A673 (cell line): Measurements from ENCODE around the gene CIDEA. TPM values are rescaled to one million over a fixed set of nuclear protein-coding genes. Genes with fewer than 3 reads are reported as not detected.
"Not testable (repeated sequence)": the region's sequence is repeated elsewhere in the genome, so short reads cannot be mapped to it uniquely, and the experiment has no call there.

Source experiments
- BruUV-seq: library from RNA; stranded (reverse); fragments of 400-500 nt; replicated peaks from 2 replicates; lab custom pipeline; 2021; lab: Mats Ljungman, UMichigan
- CTCF ChIA-PET: fragments of 300-600 bp; sonication (Branson Sonifier 250); formaldehyde crosslinking; loops from one replicate; lab custom pipeline; 2022; ENCODE audit warnings: antibody characterized with exemption; lab: Charles Lee
- POLR2A ChIA-PET: fragments of 300-600 bp; sonication (Branson Sonifier 250); formaldehyde crosslinking; loops from one replicate; lab custom pipeline; 2022; ENCODE audit warnings: antibody characterized with exemption; ENCODE audit not compliant: low non-redundant PET; lab: Charles Lee
- DNase-seq: peaks from one replicate; pipeline ENCODE4 v3.0.0-alpha.2; 2015; ENCODE audit warnings: low spot score
- H3K27ac ChIP-seq: fragments of 200-600 bp; sonication (generic); 2 replicates; pipeline ENCODE4 v1.5.1; 2016; ENCODE audit warnings: mixed run types, low read depth, mild to moderate bottlenecking, mixed read lengths, antibody characterized with exemption, low read length; ENCODE audit not compliant: poor library complexity, severe bottlenecking
- H3K27me3 ChIP-seq: fragments of 200-600 bp; sonication (generic); replicated peaks from 2 replicates; pipeline ENCODE4 v1.6.1; 2017; ENCODE audit warnings: mixed run types, low read depth, mild to moderate bottlenecking, mixed read lengths, antibody characterized with exemption, low read length; ENCODE audit not compliant: insufficient read depth, poor library complexity
- H3K36me3 ChIP-seq: fragments of 200-600 bp; sonication (generic); 2 replicates; pipeline ENCODE4 v1.6.1; 2016; ENCODE audit warnings: mixed run types, mild to moderate bottlenecking, mixed read lengths, antibody characterized with exemption, low read length; ENCODE audit not compliant: insufficient read depth, poor library complexity, severe bottlenecking
- H3K4me1 ChIP-seq: fragments of 200-600 bp; sonication (generic); 2 replicates; pipeline ENCODE4 v1.6.1; 2017; ENCODE audit warnings: mixed run types, mild to moderate bottlenecking, mixed read lengths, antibody characterized with exemption, low read length; ENCODE audit not compliant: insufficient read depth, poor library complexity, severe bottlenecking
- H3K4me3 ChIP-seq: fragments of 200-600 bp; sonication (generic); 2 replicates; pipeline ENCODE4 v1.5.1; 2016; ENCODE audit warnings: low read depth, mixed run types, mild to moderate bottlenecking, mixed read lengths, low read length; ENCODE audit not compliant: poor library complexity, severe bottlenecking
- H3K9me3 ChIP-seq: fragments of 200-600 bp; sonication (generic); 2 replicates; pipeline ENCODE4 v1.6.1; 2016; ENCODE audit warnings: mixed run types, low read depth, mild to moderate bottlenecking, mixed read lengths, antibody characterized with exemption, low read length; ENCODE audit not compliant: poor library complexity, severe bottlenecking
- EZH2 ChIP-seq: fragments of 200-600 bp; sonication (generic); IDR thresholded peaks from 2 replicates; pipeline ENCODE4 v1.6.1; 2017; ENCODE audit warnings: borderline replicate concordance, low read depth, mild to moderate bottlenecking, mixed read lengths, antibody characterized with exemption, low read length; ENCODE audit not compliant: poor library complexity, severe bottlenecking
- intact Hi-C: fragments of 100-400 bp; cut with micrococcal nuclease; formaldehyde crosslinking; loops from one replicate; pipeline ENCODE4 v1.10.0; 2022; ENCODE audit not compliant: unreplicated experiment
- total RNA-seq: library from RNA; stranded (reverse); gene quantifications from 2 replicates; pipeline ENCODE4 v1.2.3, GENCODE V29; 2021
- TF ChIP-seq, protein P1 (sequence below): fragments of 300-800, 200-600 bp; sonication (generic); conservative IDR thresholded peaks from 2 replicates; pipeline ENCODE4 v1.5.1; 2017; ENCODE audit warnings: low read depth, mild to moderate bottlenecking, antibody characterized with exemption, low read length, moderate library complexity, mixed read lengths

The CIDEA gene
- total RNA-seq, 1 experiment from 2014 or later: not detected

DNA sequence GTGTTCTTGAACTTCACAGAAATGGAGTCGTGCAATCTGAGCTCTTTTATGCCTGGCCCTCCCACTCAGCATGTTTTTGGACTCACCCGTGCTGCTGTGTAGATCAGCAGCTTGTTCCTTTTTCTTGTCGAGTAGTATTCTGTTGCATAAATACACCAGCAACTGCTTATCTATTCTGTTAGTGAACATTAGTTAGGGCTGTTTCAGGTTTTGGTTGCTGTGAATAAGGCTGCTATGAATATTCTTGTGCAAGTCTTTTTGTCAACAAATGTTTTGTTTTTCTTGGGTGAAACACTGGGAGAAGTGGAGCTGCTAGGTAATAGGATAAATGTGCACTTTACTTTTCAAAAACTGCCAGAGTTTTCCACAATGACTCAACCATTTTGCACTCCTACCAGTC, 15.3 kb upstream of the CIDEA start:
- Histone ChIP-seq H3K4me3 (no peak overlapping the region), H3K27ac (no peak overlapping the region), H3K27me3 (peaks cover 13% of the 10 kb centered on the region), H3K36me3 (no peaks in the 10 kb centered on the region), H3K9me3 (no peaks in the 10 kb centered on the region), H3K4me1 (no peaks in the 10 kb centered on the region)
- CTCF ChIA-PET: interaction anchor here (1.1 kb wide), 1 partner anchor 170 kb away, joined by 3 read pairs; no protein-coding TSS in a partner anchor
- POLR2A ChIA-PET: no interaction called here
- intact Hi-C loops: loop anchor here (5.0 to 10.0 kb wide), 2 partner anchors 504 to 582 kb away; no protein-coding TSS in a partner anchor
- TF ChIP-seq EZH2: no peak
- TF ChIP-seq, protein P1, sequence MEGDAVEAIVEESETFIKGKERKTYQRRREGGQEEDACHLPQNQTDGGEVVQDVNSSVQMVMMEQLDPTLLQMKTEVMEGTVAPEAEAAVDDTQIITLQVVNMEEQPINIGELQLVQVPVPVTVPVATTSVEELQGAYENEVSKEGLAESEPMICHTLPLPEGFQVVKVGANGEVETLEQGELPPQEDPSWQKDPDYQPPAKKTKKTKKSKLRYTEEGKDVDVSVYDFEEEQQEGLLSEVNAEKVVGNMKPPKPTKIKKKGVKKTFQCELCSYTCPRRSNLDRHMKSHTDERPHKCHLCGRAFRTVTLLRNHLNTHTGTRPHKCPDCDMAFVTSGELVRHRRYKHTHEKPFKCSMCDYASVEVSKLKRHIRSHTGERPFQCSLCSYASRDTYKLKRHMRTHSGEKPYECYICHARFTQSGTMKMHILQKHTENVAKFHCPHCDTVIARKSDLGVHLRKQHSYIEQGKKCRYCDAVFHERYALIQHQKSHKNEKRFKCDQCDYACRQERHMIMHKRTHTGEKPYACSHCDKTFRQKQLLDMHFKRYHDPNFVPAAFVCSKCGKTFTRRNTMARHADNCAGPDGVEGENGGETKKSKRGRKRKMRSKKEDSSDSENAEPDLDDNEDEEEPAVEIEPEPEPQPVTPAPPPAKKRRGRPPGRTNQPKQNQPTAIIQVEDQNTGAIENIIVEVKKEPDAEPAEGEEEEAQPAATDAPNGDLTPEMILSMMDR: no peak
- no TSS peak for BruUV-seq
- no peak for DNase-seq

DNA sequence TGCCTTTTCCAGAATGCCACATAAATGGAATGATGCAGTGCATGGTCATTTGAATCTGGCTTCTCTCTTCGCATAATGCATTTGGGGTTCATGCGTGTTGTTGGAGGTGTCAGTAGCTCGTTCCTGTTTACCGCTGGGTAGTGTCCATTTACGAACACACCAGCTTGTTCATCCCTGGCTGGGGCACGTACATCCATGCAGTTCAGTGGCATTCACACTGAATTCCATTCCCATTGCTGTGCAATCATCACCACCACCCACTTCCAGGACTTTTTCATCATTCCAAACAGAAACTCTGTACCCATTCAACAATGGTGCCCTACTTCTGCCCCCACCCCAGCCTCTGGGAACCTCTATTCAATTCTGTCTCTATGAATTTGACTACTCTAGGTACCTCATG, 14.7 kb upstream of the CIDEA start:
- no TSS peak for BruUV-seq
- TF ChIP-seq, protein P1: no peak
- no peak for TF ChIP-seq EZH2
- peaks cover 13% of the 10 kb centered on the region for H3K27me3 ChIP-seq
- H3K36me3 ChIP-seq: no peaks in the 10 kb centered on the region
- intact Hi-C loops: loop anchor here (5.0 to 10.0 kb wide), 2 partner anchors 505 to 582 kb away; no protein-coding TSS in a partner anchor
- H3K4me1 ChIP-seq: no peaks in the 10 kb centered on the region
- CTCF ChIA-PET: no interaction called here
- H3K4me3 ChIP-seq: no peak overlapping the region
- POLR2A ChIA-PET: no interaction called here
- DNase-seq: no peak
- no peak overlapping the region for H3K27ac ChIP-seq
- no peaks in the 10 kb centered on the region for H3K9me3 ChIP-seq

DNA sequence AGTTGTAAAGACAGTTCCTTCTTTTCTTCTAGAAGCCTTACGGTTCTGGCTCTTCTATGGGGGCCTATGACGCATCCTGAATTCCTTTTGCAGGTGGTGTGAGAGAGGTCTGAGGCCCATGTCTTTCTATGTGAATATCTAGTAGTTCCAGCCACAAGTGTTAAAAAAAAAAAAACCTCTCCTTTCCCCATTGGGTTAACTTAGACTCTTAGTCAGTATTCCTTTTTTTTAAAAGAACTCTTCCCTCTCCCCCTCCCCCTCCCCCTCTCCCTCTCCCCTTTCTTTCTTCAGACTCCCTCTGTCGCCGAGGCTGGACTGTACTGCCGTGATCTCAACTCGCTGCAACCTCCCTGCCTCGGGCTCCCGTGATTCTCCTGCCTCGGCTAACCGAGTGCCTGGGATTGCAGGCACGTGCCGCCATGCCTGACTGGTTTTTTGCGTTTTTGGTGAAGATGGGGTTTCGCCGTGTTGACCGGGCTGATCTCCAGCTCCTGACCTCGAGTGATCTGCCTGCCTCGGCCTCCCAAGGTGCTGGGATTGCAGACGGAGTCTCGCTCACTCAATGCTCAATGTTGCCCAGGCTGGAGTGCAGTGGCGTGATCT, 11.4 kb upstream of the CIDEA start:
- ChIA-PET POLR2A (no interaction called here), CTCF (no interaction called here)
- no peak for DNase-seq
- Histone ChIP-seq H3K9me3 (no peaks in the 10 kb centered on the region), H3K27ac (no peak overlapping the region), H3K4me1 (no peaks in the 10 kb centered on the region), H3K27me3 (peaks cover 17% of the 10 kb centered on the region), H3K4me3 (no peak overlapping the region), H3K36me3 (no peaks in the 10 kb centered on the region)
- intact Hi-C loops: no loop called here
- BruUV-seq: no TSS peak
- no peak for TF ChIP-seq EZH2
- TF ChIP-seq, protein P1: no peak

DNA sequence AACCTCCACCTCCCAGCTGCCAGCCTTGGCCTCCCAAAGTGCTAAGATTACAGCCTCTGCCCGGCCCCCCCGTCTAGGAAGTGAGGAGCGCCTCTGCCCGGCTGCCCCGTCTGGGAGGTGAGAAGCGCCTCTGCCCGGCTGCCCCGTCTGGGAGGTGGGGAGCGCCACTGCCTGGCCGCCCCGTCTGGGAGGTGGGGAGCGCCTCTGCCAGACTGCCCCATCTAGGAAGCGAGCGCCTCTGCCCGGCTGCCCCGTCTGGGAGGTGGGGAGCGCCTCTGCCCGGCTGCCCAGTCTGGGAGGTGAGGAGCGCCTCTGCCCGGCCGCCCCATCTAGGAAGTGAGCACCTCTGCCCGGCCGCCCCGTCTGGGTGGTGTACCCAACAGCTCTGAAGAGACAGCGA, 10.9 kb upstream of the CIDEA start:
- CTCF ChIA-PET, H3K9me3 ChIP-seq, H3K4me1 ChIP-seq, intact Hi-C loops, BruUV-seq, H3K36me3 ChIP-seq, POLR2A ChIA-PET, DNase-seq, H3K4me3 ChIP-seq, H3K27ac ChIP-seq: not testable (repeated sequence)
- peaks cover 17% of the 10 kb centered on the region for H3K27me3 ChIP-seq
